Neuronal stem cell (in vitro differentiated cells): ENCODE data around the gene KIAA1755.
A peak's percentile ranks its signal among the peaks of the same experiment; 100 is the strongest.

Experiments used
- DNase-seq: peaks from one replicate; pipeline ENCODE4 v3.0.0-alpha.2; 2013; ENCODE audit warnings: low spot score
- H2AFZ ChIP-seq: one replicate; pipeline ENCODE4 v1.6.1; 2013; ENCODE audit warnings: mild to moderate bottlenecking, low read length, inconsistent platforms
- H2AK5ac ChIP-seq: 2 replicates; pipeline ENCODE4 v1.6.1; 2013; ENCODE audit warnings: low read depth, mild to moderate bottlenecking, inconsistent platforms, low read length, moderate library complexity, mixed read lengths
- H2BK120ac ChIP-seq: 2 replicates; pipeline ENCODE4 v1.6.1; 2013; ENCODE audit warnings: low read depth, mild to moderate bottlenecking, inconsistent platforms, low read length, moderate library complexity, mixed read lengths
- H2BK12ac ChIP-seq: one replicate; pipeline ENCODE4 v1.6.1; 2013; ENCODE audit warnings: low read length, inconsistent platforms
- H2BK15ac ChIP-seq: 2 replicates; pipeline ENCODE4 v1.6.1; 2013; ENCODE audit warnings: mild to moderate bottlenecking, low read length, inconsistent platforms, mixed read lengths
- H2BK5ac ChIP-seq: one replicate; pipeline ENCODE4 v1.6.1; 2013; ENCODE audit warnings: inconsistent platforms, mild to moderate bottlenecking, low read length, moderate library complexity
- H3K14ac ChIP-seq: one replicate; pipeline ENCODE4 v1.6.1; 2013; ENCODE audit warnings: low read length, inconsistent platforms
- H3K18ac ChIP-seq: 2 replicates; pipeline ENCODE4 v1.6.1; 2013; ENCODE audit warnings: low read length, inconsistent platforms
- H3K23ac ChIP-seq: 2 replicates; pipeline ENCODE4 v1.6.1; 2013; ENCODE audit warnings: low read depth, mild to moderate bottlenecking, mixed read lengths, low read length, inconsistent platforms; ENCODE audit not compliant: poor library complexity
- H3K27ac ChIP-seq: replicated peaks from 3 replicates; pipeline ENCODE4 v1.5.1; 2013; ENCODE audit warnings: low read length, inconsistent platforms
- H3K27me3 ChIP-seq, 3 experiments: 2 replicates each; pipeline ENCODE4 v1.6.1; 2013; ENCODE audit warnings: low read length in 3 of 3, mild to moderate bottlenecking in 2 of 3, inconsistent platforms in 1 of 3, low read depth in 1 of 3, mixed read lengths in 1 of 3, moderate library complexity in 1 of 3; ENCODE audit not compliant: control insufficient read depth in 3 of 3, insufficient read depth in 3 of 3
- H3K36me3 ChIP-seq, 2 donors: replicated peaks in 1 of 2; 2 replicates each; pipeline ENCODE4 v1.6.1; 2013; ENCODE audit warnings: low read length in 2 of 2; ENCODE audit not compliant: control insufficient read depth in 2 of 2, insufficient read depth in 2 of 2
- H3K4ac ChIP-seq: 2 replicates; pipeline ENCODE4 v1.6.1; 2013; ENCODE audit warnings: inconsistent platforms, mild to moderate bottlenecking, low read length, moderate library complexity
- H3K4me1 ChIP-seq, 2 donors: 1 replicate in 1 of 2; 2 replicates in 1 of 2; pipeline ENCODE4 v1.6.1; 2013; ENCODE audit warnings: low read length in 2 of 2, low read depth in 1 of 2; ENCODE audit not compliant: control insufficient read depth in 2 of 2, insufficient read depth in 1 of 2
- H3K4me2 ChIP-seq: one replicate; pipeline ENCODE4 v1.6.1; 2013; ENCODE audit warnings: mild to moderate bottlenecking, low read length, inconsistent platforms; ENCODE audit not compliant: insufficient read depth, poor library complexity, severe bottlenecking
- H3K4me3 ChIP-seq, 2 donors: 2 replicates each; pipeline ENCODE4 v1.5.1; 2013; ENCODE audit warnings: low read length in 2 of 2, mild to moderate bottlenecking in 2 of 2, inconsistent platforms in 1 of 2, moderate library complexity in 1 of 2
- H3K79me1 ChIP-seq: one replicate; pipeline ENCODE4 v1.6.1; 2013; ENCODE audit warnings: low read depth, mild to moderate bottlenecking, inconsistent platforms, low read length, moderate library complexity
- H3K9ac ChIP-seq: one replicate; pipeline ENCODE4 v1.6.1; 2013; ENCODE audit warnings: mild to moderate bottlenecking, low read depth, low read length, inconsistent platforms; ENCODE audit not compliant: poor library complexity
- H3K9me3 ChIP-seq, 2 donors: replicated peaks in 1 of 2; 2 replicates each; pipeline versions ENCODE3 to v1.6.1; 2013; ENCODE audit warnings: low read length in 2 of 2, mild to moderate bottlenecking in 2 of 2, inconsistent platforms in 1 of 2, low read depth in 1 of 2, mixed read lengths in 1 of 2, moderate library complexity in 1 of 2; ENCODE audit not compliant: control insufficient read depth in 2 of 2, insufficient read depth in 1 of 2
- H4K8ac ChIP-seq: one replicate; pipeline ENCODE4 v1.6.1; 2013; ENCODE audit warnings: low read depth, mild to moderate bottlenecking, inconsistent platforms, low read length, moderate library complexity
- H4K91ac ChIP-seq: one replicate; pipeline ENCODE4 v1.6.1; 2013; ENCODE audit warnings: low read length, low read depth, mild to moderate bottlenecking, inconsistent platforms; ENCODE audit not compliant: poor library complexity
- WGBS, 2 donors: extraction: QIAGEN DNeasy Blood & Tissue Kit; methylation state at CpG; one replicate each; pipeline ENCODE4 v1.1.7; 2013; ENCODE audit warnings: missing lambda C conversion rate in 2 of 2, mixed read lengths in 1 of 2; ENCODE audit not compliant: insufficient read length in 2 of 2, insufficient replicate concordance in 1 of 2; ENCODE audit errors: extremely low coverage in 2 of 2; 5-methylcytosine and 5-hydroxymethylcytosine counted together

KIAA1755 gene

DNA sequence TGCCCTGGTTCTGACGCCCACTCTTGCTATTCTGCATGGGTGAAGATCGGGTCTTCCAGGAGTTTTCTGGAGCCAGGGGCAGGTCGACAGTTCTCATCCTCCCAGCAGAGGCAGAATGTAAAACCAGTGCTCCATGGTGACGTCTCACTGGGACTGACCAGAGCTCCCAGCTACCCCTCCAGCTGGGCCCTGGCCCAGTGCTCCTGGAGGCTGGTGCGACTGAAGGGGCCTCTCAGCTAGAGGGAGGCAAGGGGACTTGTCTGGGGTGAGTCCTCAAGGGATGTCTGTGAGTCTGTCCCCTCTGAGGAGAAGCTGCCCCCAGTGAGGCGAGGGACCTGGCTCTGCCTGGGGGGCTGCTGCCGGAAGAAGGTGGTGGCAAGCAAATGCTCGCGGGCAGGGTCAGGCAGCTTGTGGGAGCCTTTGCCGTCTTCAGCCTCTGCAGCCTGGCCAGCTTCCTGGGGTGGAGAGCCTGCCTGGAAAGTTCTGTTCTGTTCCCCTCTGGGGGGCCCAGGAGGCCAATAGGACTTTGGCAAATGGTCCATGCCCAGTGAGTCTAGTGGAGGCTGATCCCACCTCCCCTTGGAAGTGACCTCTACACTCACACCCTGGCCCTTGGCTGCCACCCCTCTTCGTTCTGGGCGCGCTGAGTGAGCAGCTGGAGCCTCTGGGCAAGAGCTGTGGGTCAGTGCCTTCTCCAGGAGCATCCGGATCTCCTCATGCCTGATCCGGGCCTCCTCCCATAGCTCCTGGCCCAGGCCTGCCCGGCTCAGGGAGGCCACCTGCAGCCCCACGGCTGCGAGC lies 47.5 kb downstream of the KIAA1755 start:
- Histone ChIP-seq H3K4me3 (no peak overlapping the region), H4K91ac (no peak overlapping the region), H3K18ac (peak overlapping the region; percentile 55), H3K27ac (no peak overlapping the region), H3K4me1 (peaks cover 0 to 6% of the 10 kb centered on the region in 2 donors), H2BK15ac (peak overlapping the region; percentile 57), H3K36me3 (no peaks in the 10 kb centered on the region), H3K79me1 (no peaks in the 10 kb centered on the region), H2BK5ac (no peak overlapping the region), H2AFZ (no peak overlapping the region), H3K23ac (no peak overlapping the region), H3K14ac (no peak overlapping the region), H4K8ac (no peak overlapping the region), H3K4me2 (no peak overlapping the region), H2AK5ac (no peak overlapping the region), H3K9me3 (no peaks in the 10 kb centered on the region), H3K9ac (no peak overlapping the region), H2BK120ac (no peak overlapping the region), H3K4ac (no peak overlapping the region), H2BK12ac (no peak overlapping the region), H3K27me3 (peaks cover 0 to 6% (median 0%) of the 10 kb centered on the region in 3 experiments)
- DNase-seq = no peak
- no CpG with 5 or more reads among the region's 18 CpGs for WGBS, 2 donors

GRCh38 chr20:38211200-38212097 lies 49.1 kb downstream of the KIAA1755 start:
- Histone ChIP-seq H3K4me3 (no peak overlapping the region), H2BK15ac (no peak overlapping the region), H3K9ac (no peak overlapping the region), H4K8ac (no peak overlapping the region), H2BK5ac (no peak overlapping the region), H3K4me1 (no peaks in the 10 kb centered on the region), H3K36me3 (no peaks in the 10 kb centered on the region), H3K4me2 (no peak overlapping the region), H3K23ac (no peak overlapping the region), H3K9me3 (no peaks in the 10 kb centered on the region), H3K18ac (peak overlapping the region; percentile 40), H2BK12ac (no peak overlapping the region), H3K79me1 (no peaks in the 10 kb centered on the region), H3K4ac (no peak overlapping the region), H3K27me3 (peaks cover 0 to 2% (median 0%) of the 10 kb centered on the region in 3 experiments), H4K91ac (no peak overlapping the region), H2BK120ac (no peak overlapping the region), H2AFZ (no peak overlapping the region), H2AK5ac (peak overlapping the region; percentile 5), H3K14ac (no peak overlapping the region), H3K27ac (no peak overlapping the region)
- no CpG with 5 or more reads among the region's 9 CpGs for WGBS, 2 donors
- no peak for DNase-seq

DNA sequence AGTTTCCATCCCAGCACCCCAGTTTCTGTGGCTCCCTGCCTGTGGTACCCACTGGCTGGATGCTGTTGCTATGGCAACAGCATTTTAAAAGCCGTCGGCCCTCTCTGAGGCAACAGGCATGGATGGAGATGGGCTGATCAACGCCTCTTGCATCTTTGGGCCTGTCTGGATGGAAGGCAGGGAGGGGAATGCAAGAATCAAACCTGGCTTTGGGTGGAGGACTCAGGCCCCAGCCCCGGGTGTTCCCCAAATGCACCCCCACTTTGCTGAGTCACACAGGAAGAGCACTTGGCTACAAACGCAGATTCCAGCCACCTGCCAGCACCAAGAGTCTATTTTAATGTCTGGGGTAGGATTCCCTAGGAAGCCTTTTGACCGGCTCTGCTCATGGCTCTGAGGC lies 49.8 kb downstream of the KIAA1755 start:
- WGBS, 2 donors = no CpG with 5 or more reads among the region's 6 CpGs
- no peak for DNase-seq
- Histone ChIP-seq H4K8ac (no peak overlapping the region), H3K36me3 (no peaks in the 10 kb centered on the region), H2BK5ac (no peak overlapping the region), H3K18ac (no peak overlapping the region), H3K4me2 (no peak overlapping the region), H3K4me1 (no peaks in the 10 kb centered on the region), H3K14ac (no peak overlapping the region), H4K91ac (no peak overlapping the region), H3K27me3 (peaks cover 0 to 2% (median 0%) of the 10 kb centered on the region in 3 experiments), H3K4me3 (no peak overlapping the region), H3K9ac (no peak overlapping the region), H3K23ac (no peak overlapping the region), H3K9me3 (no peaks in the 10 kb centered on the region), H2AK5ac (peak overlapping the region; percentile 5), H2BK15ac (no peak overlapping the region), H2BK12ac (no peak overlapping the region), H2AFZ (no peak overlapping the region), H3K79me1 (no peaks in the 10 kb centered on the region), H2BK120ac (no peak overlapping the region), H3K27ac (no peak overlapping the region), H3K4ac (no peak overlapping the region)
